ENCODE data around the gene TLE3.

TLE3 gene

GRCh38 chr15:70109531-70109930 is 11.8 kb upstream of the TLE3 start:
- TF ChIP-seq CTCF (IDR thresholded peaks at IDR 0.05; ENCODE audit: insufficient read depth, low read length, poor library complexity, severe bottlenecking): no peak
- H3K27me3 ChIP-seq (replicated peaks; ENCODE audit: control insufficient read depth, insufficient read depth, low read length): no peaks in the 10 kb centered on the region
- no peak for DNase-seq (ENCODE audit: extremely low read depth, insufficient read length)
- H3K4me3 ChIP-seq (replicated peaks; ENCODE audit: low read depth, low read length): no peak overlapping the region
- H3K36me3 ChIP-seq (ENCODE audit: control insufficient read depth, insufficient read depth, low read length): no peaks in the 10 kb centered on the region

GRCh38 chr15:70103880-70104626 is 6.3 kb upstream of the TLE3 start:
- DNase-seq (ENCODE audit: extremely low read depth, insufficient read length): no peak
- TF ChIP-seq CTCF (IDR thresholded peaks at IDR 0.05; ENCODE audit: insufficient read depth, low read length, poor library complexity, severe bottlenecking): no peak
- Histone ChIP-seq H3K27me3 (replicated peaks; ENCODE audit: control insufficient read depth, insufficient read depth, low read length) (no peaks in the 10 kb centered on the region; the same call in 1 of the 2 replicates), H3K36me3 (ENCODE audit: control insufficient read depth, insufficient read depth, low read length) (no peaks in the 10 kb centered on the region), H3K4me3 (replicated peaks; ENCODE audit: low read depth, low read length) (no peak overlapping the region)

- no peak for TF ChIP-seq CTCF (IDR thresholded peaks at IDR 0.05; ENCODE audit: insufficient read depth, low read length, poor library complexity, severe bottlenecking)
- no peak for DNase-seq (ENCODE audit: extremely low read depth, insufficient read length)
- H3K4me3 ChIP-seq (replicated peaks; ENCODE audit: low read depth, low read length): no peak overlapping the region
These were observed 5.1 kb upstream of the TLE3 start for GRCh38 chr15:70102827-70103226.

GRCh38 chr15:70101459-70102113 is 3.9 kb upstream of the TLE3 start:
- Histone ChIP-seq H3K27me3 (replicated peaks; ENCODE audit: control insufficient read depth, insufficient read depth, low read length) (no peaks in the 10 kb centered on the region; the same call in 1 of the 2 replicates), H3K4me3 (replicated peaks; ENCODE audit: low read depth, low read length) (no peak overlapping the region), H3K36me3 (ENCODE audit: control insufficient read depth, insufficient read depth, low read length) (no peaks in the 10 kb centered on the region)
- no peak for TF ChIP-seq CTCF (IDR thresholded peaks at IDR 0.05; ENCODE audit: insufficient read depth, low read length, poor library complexity, severe bottlenecking)
- no peak for DNase-seq (ENCODE audit: extremely low read depth, insufficient read length)

More at GRCh38 chr15:70102827-70103226, 5.1 kb upstream of the TLE3 start:
- Histone ChIP-seq H3K27me3 (replicated peaks; ENCODE audit: control insufficient read depth, insufficient read depth, low read length) (no peaks in the 10 kb centered on the region; the same call in 1 of the 2 replicates), H3K36me3 (ENCODE audit: control insufficient read depth, insufficient read depth, low read length) (no peaks in the 10 kb centered on the region)

- TF ChIP-seq CTCF (IDR thresholded peaks at IDR 0.05; ENCODE audit: insufficient read depth, low read length, poor library complexity, severe bottlenecking): peak; percentile 26
- DNase-seq (ENCODE audit: extremely low read depth, insufficient read length): peak; percentile 78
- Histone ChIP-seq H3K36me3 (ENCODE audit: control insufficient read depth, insufficient read depth, low read length) (no peaks in the 10 kb centered on the region), H3K4me3 (replicated peaks; ENCODE audit: low read depth, low read length) (peak overlapping the region; percentile 18; the same call in 1 of the 2 replicates), H3K27me3 (replicated peaks; ENCODE audit: control insufficient read depth, insufficient read depth, low read length) (no peaks in the 10 kb centered on the region; the same call in 1 of the 2 replicates)
These were observed 3.0 kb upstream of the TLE3 start for GRCh38 chr15:70100474-70101341.
